ENCODE results near the gene BOC.

BOC gene

DNA sequence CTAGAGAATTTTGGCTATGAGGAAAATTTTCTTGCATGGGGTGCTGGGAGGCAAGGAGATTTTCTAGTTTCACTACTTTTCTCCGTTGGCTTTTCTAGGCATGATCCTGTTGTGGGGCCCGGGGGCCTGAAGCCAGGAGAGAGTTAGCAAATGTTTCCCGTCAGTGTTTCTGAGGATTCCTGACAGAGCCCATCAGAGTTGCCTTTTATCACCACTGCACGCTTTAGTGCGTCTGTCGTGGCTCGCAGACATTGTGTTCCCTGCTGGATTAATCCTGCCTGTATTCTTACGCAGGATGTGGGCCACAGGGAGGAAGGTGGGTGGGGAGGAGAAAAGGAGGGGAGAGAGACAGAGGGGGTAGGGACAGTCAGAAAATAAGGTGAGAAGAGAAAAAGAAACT, 18.1 kb upstream of the BOC start:
- no peak for FAIRE-seq
- DNase-seq (ENCODE audit: low spot score), result no peak

DNA sequence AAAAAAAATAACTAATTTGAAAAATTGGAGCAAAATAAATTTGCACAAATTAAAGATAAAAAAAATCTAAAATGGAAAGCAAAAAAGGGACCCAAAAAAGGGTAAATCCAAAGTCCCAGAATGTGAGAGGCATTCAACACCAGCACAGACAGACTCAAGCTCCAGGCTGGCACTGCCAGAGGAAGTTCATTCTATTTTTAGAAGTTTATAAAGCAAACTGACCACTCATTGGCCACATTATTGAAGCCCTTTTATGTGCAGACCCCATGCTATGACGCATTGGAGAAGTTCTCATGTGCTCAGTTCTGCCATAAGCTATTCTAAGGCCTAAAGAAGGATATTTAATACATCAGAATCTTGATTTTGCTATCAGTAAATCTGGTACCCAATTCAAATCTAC, 17.6 kb upstream of the BOC start:
- DNase-seq (ENCODE audit: low spot score) (no peak), FAIRE-seq (no peak)

DNA sequence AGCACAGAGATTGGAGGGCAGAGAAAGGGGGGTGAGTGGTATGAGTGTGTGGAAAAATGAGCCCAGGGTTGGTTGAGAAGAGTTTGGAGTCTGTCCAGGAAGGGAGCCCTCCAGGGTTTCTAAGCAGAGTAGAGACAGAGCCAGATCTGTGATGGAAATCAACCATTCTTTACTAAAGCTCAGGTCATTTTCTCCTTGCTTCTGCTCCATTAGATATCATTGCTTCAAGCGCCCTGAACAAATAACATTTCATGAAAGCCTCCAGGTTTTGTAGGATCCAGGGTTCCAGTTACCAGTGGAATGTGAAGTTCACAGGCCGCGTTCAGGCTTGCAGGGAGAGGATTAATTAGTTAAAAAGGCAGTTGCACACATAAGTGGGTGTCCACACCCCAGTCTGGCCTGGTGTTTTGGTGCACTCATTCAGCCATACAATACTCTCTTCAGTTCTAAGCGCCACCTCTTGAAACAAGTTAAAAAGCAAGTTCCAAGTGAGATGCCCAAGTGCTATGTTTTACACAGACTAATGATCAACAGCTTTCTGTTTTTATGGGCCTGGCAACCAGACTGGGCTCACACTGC, 16.4 kb upstream of the BOC start:
- no peak for FAIRE-seq
- DNase-seq (ENCODE audit: low spot score), result no peak

DNA sequence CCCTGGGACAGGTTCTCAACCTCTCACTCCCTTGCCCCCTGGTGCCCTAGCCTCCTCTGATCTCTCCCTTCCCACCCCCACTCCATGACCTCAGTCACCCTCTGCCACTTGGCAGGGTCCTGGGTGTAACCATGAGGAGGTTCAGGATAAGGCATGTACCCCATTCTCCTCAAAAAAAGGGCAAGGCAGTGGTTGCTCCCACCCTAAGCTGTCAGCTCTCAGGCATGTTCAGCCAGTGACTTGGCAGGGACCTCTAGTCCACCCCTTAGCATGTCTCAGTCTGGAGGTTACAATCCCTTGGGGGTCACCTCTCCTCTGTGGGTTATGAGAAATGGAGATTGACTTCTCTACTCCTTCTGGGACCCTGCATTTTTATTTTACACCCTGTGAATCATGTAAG, 11.0 kb upstream of the BOC start:
- no peak for DNase-seq (ENCODE audit: low spot score)
- peak; percentile 17 for FAIRE-seq

DNA sequence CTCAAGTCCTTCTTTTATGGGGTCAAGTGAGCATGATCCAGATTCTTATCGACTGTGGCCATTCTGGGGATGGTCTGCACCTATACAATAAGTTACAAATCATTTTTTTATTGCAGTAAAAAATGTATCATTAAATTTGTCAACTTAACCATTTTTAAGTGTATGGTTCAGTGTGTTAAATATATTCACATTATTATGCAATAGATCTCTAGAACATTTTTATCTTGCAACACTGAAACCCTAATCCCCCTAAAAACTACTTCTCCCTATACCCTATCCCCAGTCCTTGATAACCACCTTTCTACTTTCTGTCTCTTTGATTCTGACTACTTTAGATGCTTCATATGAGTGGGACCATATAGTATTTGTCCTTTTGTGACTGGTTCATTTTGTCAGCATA, 10.4 kb upstream of the BOC start:
- no peak for DNase-seq (ENCODE audit: low spot score)
- no peak for FAIRE-seq

DNA sequence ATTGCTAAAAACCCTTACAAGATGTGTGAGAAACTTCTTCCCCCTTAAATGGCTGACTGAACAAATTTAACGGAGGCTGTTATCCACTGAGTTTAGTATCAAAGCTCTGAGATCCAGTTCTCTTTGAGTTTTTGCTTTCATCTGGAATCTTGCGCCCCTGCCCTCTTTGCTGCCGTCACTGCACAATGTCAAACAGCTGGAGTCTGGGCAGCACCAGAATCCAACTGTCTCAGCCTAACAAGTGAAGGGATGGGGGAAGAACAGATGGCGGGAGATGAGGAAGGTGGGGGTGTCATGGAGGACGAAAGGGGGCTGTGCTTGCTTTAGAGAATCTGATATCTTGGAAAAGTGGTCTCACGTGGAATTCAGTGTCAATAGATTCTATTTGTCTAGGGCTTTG, 7.0 kb upstream of the BOC start:
- DNase-seq (ENCODE audit: low spot score), result no peak
- no peak for FAIRE-seq

DNA sequence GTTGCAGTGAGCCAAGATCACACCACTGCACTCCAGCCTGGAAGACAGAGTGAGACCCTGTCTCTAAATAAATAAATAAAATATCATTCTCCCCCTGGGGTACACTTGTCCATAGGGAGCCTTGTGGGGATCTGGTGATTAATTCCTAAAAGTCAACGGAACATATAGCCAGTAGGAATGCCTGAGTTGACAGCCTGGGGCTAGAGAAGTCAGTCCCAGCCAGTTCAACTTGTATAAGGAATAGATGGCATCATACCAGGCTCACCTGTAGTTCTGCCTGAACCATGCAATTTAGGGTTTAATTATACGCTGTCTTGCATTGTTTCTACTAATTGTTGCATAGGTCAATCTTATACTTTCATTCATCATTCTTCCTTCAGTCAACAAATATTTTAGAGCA, 5.9 kb upstream of the BOC start:
- no peak for DNase-seq (ENCODE audit: low spot score)
- no peak for FAIRE-seq

DNA sequence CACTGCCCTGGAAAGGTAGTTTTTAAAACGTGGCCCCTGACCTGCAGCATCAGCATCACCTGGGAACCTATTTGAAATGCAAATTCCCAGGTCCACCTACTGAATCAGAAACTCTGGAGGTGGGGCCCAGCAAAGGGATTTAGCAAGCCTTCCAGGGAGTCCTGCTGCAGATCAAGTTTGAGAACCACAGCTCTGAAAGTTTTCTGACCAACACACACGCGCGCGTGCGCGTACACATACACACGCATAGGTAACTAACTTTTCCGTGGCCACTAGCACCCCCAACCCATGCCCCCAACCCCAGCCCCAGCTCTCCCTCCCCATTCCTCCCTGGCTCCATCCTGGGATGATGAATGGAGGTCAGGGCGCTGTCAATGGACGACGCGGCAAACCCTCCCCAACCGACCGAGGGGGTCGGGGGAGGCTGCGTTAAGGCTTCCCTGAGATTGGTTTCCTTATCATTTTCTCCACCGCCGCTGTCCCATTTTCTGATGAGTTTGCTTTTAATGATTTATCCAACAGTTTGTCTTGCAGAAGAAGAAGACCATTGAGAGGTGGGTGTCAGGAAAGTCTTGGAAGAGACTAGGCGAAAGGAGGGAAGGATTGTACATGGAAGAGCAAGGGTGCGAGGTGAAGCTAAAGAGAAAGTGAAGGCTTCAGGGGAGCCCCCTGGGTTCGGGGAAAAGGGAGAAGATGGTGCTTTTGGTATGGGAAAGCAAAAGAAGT, 590 bp upstream of the BOC start:
- DNase-seq (ENCODE audit: low spot score) (no peak), FAIRE-seq (no peak)

DNA sequence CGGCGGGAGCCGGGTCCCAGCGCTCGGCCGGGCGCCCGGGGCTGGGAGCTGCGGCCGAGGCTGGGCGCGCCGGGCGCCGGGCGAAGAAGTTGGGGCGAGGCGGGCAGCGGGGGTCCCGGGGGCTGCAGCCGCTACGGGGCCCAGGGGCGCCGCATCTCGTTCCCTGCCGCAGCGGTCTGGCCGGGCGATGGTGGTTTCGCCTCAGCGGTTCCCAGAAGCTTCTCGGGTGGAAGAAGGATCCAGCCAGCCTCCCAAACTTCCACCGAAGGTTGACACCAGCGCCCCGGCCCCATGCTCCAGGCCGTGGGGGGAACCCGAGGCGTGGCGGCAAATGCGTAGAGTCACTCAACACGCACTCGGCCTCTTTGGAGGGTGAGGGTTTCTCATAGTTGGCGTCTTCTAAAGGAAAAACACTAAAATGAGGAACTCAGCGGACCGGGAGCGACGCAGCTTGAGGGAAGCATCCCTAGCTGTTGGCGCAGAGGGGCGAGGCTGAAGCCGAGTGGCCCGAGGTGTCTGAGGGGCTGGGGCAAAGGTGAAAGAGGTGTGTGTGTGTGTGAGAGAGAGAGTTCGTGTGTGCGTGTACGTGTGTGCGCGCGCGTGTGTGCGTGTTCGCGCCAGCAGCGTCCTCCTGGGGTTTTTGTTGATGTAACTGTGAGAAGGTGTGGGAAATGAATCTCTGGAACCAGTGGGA, 940 bp downstream of the BOC start:
- DNase-seq (ENCODE audit: low spot score), result no peak

DNA sequence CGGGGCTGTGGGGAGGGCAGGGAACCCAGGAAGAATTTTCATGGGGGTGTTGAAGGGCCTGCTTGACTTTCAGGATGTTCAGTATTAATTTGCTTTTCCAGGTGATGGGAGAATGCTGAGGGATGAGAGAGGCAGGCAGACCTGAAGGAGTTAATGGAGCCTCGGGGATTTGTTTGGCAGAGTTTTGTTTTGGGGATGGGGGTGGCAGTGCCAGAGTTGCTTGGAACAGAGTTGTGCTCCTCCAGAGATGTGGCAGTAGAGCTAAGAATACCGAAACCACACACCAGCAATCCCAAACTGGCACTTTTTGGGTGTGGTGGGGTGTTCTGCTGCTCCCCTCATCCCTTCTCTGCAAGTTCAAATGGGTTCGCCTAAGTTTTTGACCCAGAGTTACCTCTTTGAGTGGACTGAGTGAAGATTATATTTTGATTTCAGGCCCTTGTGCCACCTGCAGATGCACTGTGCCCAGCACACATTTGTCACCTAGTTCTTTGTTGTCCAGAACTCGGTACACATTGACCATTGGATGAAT, 1.6 kb downstream of the BOC start:
- DNase-seq (ENCODE audit: low spot score) (no peak), FAIRE-seq (no peak)

More for the DNA sequence above, 940 bp downstream of the BOC start:
- peak; percentile 77 for FAIRE-seq

DNA sequence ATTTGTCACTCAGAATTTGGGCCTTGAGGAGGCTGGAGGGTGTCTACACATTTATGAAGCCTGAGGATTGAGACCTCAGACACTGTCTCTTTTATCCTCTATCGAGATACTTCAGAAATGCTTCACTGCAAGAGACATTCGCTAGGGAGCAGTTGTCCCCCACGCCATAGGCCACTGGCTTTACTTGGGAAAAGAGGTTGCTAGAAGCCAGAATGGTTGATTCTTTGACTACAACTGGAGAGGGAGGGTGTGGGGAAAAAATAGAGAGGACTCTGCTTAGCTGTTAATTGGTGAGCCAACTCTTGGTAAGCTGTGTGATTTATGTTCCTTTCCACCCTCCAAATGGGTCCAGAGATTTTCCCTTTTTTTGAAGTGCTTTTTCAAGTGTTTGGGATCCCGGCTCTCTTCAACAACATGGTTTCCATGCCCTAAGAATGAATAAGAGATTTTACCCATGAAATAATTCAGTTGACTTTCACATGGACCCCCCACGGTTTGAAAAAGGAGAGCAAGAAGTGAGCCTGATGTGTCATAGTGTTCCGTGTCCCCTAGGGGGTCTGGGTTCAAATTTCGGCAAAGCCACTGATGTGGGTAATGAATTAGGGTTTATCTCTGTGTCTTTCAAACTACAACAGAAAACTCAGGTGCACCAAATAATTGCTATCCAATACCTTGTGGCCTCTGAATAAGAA, 2.7 kb downstream of the BOC start:
- FAIRE-seq, result no peak
- DNase-seq (ENCODE audit: low spot score), result no peak

DNA sequence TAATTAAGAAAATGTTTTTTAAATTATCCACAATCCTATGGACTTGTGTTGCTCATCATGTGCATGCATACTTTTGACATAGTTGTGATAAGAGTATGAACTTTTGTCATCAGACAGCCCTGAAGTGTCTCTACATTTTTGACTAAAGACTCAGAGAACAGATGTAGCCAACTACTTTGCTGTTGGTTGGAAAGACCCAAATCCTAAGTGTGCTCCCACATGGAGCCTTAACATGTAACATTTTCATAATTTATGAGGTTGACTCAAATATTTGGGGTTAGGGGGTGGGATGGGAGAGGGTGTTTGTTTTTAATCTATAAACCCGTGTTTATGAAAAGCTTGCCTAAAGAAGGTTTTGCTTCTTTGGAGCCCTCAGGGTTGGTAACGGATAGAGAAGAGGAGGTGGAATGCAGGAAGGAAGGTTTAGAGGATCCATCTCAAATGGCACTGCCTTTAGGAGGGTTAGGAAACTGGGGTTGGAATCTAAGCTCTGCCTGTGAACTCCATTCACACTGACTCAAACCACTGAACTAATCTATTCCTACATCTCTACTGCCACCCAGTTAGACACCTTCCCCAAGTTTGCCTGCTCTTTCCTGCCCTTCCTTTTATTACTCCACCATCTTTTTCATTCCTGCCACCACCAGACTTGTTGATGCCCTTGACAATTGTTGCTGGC, 3.7 kb downstream of the BOC start:
- no peak for DNase-seq (ENCODE audit: low spot score)
- FAIRE-seq, result peak; percentile 9

DNA sequence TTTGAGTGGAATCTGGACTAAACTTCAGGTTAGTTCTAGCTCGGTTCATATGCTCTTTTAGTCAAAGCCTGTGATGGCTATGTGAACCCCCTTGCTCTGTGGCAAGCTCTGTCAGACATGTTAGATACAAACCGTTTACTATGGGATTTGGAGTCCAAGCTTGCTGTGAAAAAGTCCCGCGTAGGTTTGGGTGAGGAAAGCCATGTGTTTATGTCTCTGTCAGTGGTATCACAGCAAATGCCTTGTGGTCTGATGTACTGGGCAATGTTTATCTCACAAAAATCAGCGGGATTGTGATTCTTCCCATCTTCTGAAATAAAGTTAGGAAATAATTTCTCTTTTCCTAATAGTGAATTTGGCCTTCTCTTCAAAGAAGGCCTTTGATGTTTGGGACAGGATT, 5.0 kb downstream of the BOC start:
- FAIRE-seq (no peak), DNase-seq (ENCODE audit: low spot score) (no peak)

DNA sequence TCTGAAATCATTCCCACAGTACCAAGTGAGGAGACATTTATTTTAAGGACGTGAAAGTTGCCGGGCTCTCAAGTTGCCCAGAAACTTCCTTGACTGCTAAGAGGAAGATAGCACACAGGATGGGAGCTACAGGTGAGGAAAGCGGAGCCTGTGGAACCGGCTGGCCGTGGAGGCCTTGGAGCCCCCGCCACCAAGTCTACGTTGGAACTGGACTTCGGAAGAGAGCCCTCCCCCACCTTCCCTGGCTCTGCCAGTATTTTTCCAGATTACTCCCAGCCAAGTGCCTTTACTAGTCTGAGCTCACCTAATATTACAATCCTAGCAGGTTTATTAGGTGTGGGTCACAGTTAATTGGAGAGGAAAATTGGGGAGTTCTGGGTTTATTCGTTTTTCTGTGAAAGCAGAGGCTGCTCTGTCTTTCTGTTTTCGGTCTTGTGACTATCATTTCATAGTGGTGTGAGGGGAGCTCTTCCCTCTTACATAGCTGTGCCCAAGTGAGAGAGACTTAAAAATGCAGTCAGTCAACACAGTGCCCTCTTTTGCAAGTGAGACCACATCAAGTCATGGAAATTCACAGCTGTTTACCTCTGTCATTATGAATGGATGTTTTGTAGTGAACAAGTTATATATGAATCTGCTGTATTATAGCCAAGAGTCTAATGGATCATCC, 6.8 kb downstream of the BOC start:
- DNase-seq (ENCODE audit: low spot score), result no peak

DNA sequence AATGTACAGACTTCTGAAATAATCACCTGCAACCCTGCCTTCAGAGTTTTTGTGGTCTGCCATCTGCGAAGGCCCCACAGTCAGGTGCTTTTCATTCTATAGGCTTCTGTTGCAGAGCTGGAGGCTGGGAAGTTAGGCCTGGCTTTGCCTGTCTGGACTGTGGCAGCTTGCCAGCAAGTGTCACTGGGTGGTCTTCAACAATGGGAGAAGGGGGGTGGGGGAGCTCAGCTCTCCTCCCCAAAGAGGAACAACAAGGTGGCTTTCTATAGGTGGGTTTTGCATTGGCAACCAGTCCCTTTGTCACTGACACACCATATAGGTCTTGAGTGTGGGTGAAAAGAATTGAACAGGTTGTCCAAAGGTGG, 7.3 kb downstream of the BOC start:
- FAIRE-seq, result no peak
- DNase-seq (ENCODE audit: low spot score), result no peak

More for the DNA sequence above, 6.8 kb downstream of the BOC start:
- FAIRE-seq, result no peak

DNA sequence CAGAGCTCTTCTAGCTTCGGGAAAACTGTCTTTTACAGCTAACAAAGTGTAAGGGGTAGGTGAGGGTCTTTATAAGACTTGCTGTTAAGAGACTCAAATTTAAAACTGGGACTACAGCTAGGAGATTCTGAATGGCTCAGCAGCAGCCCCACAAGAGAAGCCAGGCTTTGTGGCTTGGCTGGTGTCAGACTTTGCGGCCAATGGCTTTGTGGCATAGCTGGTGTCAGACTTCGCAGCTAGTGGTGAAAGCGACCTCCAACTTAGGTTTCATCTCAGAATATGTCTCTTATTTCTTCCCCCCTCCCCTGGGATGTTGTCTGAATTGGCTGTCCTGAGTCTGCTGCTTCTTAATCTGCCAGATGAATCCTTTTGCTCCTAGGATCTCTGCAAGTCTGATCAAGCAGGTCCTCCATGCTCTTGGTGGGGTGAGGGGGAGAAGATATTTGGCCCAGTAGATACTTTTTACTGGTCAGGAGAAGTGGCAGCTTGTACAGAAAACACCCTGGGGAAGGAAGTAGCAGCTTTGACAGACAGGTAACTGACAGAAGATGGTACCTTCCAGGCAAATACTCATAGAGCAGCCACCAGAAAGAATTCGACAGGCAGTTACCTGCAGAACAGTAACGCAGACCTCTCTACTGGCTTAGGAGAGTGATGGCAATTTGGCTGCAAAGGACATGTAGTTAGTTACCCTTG, 8.4 kb downstream of the BOC start:
- FAIRE-seq (no peak), DNase-seq (ENCODE audit: low spot score) (no peak)

DNA sequence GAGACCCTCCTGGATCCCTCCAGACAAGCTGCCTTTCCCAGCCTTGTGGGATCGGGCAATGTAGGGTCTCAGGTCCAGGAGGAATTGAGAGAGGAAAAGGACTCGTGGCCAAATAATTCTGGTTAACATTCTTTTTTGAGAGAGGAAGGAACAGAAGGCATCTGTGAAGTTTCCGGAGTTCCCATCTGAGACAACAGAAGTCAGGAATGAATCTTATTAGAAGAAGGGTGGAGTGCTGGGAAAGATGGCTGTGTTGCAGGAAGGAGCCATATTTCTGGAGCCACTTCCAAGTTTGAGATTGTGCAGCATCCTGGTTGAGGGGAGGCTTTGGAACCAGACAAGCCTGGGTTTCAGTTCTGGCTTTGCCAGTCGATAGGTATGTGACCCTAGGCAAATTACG, 9.4 kb downstream of the BOC start:
- FAIRE-seq (no peak), DNase-seq (ENCODE audit: low spot score) (no peak)

DNA sequence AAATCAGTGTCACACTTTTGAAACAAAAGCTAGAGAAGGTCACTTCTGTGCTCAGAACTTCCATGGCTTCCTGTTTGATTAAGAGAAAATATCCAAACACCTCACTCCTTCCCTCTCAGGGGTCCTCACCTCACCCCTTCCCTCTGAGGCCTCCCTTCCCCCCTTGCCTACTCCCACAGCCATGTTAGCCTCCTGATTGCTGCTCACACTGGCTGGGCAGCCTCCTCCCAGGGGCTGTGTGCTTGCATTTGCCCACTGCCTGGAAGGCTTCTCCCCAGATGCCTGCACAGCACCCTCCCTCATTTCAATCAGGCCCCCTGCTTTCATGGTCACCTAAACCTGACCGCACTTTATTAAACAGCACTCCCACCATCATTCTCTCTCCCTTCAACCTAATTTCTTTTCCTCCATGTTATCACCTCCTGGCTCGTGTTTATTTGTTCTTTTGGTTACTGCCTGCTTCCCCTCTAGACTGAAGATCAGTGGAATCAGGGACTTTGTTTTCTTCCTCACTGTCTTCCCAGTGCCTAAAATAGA, 10.4 kb downstream of the BOC start:
- FAIRE-seq (no peak), DNase-seq (ENCODE audit: low spot score) (no peak)

DNA sequence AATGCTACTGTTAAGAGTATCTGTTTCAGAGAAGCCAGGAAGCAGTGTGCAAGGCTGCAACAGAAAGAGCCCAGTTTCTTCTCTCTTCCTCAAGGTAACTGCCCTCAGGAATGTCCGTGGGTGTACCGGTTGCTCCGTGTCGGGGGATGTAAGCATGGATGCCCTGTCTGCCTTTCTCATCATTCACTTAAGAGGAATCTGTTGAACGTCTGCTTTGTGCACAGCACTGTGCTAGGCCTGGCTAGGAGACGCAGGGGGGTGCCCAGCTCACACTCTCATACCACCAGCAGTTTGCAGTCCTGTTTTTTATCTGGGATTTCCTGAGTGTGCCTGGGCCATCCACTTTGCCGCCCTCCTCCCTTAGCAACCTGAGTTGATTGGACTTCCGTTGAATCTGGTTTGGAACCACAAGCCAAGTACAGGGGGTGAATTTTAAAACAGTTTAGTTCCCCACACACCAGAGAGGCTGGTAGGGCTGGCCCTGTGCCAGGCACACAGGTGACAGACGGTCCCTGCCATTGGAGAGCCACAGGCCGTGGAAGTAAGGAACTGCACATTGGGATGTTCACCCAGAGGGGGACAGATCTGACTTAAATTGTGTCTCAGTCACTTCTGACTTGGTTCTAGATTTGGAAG, 11.2 kb downstream of the BOC start:
- DNase-seq (ENCODE audit: low spot score) (no peak), FAIRE-seq (no peak)
